ENCODE data around the gene SYT17.

The SYT17 gene

DNA sequence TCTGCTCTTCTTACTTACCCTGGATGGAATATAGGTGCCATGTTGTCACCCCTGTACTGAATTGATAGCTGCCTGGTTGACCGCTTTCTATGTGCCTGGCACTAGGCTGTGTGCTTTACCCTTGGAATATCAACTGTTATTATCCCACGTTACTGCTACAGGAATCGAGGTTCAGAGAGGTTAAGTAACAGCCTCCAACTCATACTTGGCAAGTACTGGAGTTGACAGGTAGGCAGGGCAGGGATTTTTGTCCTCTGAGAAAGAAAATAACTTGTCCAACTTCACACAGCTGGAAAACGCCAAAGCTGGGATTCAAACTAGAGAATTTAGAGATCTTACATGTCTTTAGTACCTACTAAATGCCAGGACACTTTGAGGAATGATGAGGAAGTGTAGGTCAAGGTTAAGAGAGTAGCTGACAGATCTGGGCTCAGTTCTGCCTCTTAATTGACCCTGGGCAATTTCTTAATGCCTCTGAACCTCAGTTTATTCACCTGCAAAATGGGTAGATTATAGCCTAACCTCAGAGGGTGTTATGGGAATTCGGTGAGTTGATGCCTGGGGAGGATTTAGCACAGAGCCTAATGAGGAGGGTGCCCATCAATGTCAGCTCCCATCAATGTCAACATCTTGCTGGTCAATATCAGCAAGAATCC lies 28.5 kb upstream of the SYT17 start:
- DNase-seq = no peak

DNA sequence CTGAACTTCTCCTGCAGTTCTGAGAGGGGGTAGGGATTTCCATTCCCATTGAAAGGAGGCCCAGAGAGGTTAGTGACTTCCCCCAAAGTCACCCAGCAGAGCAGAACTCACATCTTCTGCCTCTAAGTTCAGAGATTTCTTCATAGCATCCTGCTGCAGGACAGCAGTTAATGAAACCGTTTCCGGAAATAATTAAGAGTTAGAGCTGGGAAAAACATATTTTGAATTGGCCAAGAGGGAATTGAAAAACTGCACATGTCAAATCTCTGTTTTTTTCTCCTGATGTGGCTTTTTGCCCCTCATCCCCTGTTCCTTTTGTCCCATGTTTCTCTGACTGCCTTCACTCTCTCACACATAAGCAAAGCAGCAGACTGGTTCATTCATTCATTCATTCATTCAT lies 27.6 kb upstream of the SYT17 start:
- DNase-seq = no peak

DNA sequence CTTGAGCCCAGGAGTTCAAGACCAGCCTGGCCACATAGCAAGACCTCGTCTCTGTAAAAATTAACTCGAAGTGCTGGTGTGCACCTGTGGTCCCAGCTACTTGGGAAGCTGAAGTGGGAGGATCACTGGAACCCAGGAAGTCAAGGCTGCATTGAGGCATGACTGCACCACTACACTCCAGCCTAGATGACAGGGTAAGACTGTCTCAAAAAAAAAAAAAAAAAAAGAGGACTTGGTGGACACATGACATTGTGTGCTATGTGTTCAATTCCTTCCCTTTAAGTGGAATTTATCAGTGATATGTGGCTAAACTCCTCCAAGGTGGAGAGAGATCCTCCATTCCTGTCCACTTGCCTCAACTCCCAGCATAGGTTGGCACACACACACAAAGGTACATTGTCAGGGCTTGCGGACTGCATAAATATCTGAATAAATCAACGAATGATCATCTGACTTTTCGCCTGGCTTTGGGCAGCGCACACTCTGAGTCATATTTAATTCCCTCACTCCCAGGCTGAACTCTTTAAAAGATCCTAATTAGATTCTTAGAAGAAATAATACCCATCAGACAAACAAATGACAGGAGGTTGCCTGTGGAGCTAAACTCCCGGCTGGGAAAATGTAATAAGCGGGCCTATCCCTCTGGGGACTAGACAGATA lies 25.0 kb upstream of the SYT17 start:
- DNase-seq = no peak

DNA sequence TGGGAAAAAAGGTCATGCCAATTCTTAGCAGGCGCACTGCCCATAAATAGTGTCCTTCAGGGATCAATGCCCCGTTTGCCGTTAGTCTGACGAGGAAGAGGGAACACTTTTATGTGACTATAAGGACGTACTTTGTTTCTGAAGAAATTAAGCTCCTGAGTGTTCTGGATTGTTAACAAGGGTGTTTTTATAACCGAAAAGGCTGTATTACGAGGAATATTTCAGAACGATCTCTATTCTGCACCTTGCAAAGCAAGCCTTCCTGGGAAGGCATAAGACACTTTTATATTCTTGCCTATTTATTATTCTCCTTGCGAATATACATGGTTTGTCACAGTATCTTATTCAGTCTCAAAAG lies 24.5 kb upstream of the SYT17 start:
- no peak for DNase-seq

DNA sequence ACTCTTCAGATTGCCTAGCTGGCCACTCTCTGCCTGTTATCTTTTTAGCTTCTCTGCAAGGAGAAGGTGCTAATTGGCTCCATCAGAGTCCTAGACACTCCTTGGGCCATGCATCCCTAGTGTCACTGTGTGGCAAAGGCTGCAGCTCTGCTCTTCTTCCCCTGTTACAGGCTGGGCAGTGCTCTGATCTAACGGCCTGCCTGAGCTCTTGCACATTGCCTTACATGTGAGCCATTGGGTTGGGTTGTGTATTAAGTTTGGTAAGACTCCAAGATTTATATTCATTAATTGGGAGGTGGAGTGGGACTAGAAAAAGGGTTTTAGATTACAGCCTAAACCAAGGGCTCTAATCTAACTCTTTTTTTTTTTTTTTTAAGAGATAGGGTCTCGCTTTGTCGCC lies 23.0 kb upstream of the SYT17 start:
- no peak for DNase-seq

DNA sequence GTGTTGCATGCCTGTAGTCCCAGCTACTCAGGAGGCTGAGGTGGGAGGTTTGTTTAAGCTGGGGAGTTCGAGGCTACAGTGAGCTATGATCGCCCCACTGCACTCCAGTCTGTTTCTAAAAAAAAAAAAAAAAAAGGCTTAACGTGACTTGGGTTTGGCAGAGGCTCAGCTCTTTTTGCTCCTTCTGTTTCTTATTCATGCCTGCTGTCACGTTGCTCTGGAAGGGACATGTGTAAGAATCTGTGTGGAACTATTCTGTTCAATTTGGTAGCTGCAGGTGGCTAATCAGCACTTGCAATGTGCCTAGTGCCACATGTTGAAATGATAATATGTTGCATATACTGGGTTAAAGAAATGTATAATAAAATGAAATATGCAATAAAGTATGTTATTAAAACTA lies 20.9 kb upstream of the SYT17 start:
- peak in 1 of 2 experiments; percentile 31 for DNase-seq

DNA sequence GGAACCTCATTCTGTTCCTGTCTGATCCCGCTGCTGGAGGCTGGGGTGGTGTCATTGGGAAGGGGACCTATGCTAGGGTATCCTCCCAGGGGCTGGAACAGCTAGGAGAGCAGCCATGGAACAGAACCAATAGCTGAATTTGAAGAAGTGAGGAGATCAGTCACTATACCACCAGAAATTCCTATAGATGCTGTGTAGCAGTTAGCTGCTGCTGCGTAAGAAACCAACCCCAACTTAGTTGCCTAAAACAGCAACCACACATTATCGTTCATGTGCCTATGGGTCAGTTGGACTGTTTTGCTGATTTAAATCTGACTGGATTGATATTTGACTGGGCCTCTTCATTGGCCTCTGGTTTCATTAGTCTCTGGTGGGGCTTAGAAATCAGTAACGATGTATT lies 20.4 kb upstream of the SYT17 start:
- DNase-seq = no peak

DNA sequence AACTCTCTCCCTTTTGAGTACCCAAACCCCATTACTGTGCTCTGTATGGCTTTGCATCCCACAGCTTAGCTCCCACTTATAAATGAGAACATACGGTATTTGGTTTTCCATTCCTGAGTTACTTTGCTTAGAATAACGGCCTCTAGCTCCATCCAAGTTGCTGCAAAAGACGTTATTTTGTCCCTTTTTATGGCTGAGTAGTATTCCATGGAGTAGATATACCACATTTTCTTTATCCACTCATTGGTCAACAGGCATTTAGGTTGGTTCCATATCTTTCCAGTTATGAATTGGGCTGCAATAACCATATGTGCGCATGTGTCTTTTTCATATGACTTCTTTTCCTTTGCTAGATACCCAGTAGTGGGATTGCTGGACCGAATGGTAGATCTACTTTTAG lies 19.9 kb upstream of the SYT17 start:
- DNase-seq = no peak

DNA sequence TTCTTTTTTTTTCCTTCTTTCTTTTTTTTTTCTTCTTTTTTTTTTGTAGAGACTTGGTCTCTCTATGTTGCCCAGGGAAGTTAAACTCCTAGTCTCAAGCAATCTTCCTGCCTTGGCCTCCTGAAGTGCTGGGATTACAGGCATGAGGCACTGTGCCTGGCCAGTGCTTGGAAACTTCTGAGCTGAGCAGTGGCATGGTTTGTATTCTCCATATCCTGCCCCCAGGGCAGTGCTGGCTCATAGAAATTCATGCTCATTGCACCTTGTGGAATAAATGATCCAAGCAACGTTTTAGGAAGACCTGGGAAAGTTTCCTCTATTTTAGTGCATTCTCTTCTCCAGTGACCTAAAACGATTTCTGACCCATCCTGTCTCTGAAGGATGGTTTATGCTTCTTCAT lies 16.7 kb upstream of the SYT17 start:
- no peak for DNase-seq

DNA sequence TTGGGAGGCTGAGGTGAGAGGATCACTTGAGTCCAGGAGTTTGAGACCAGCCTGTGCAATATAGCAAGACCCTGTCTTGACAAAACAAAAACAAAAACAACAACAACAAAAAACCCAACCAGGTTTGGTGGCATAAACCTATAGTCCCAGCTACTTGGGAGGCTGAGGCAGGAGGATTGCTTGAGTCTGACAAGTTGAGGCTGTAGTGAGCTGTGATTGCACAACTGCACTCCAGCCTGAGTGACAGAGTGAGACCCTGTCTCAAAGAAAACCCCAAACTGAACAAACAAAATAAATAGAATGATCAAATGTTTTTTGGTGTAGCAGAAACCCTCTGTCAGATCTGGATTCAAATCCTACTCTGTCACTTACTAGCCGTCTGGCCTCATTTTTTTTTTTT lies 16.0 kb upstream of the SYT17 start:
- no peak for DNase-seq

DNA sequence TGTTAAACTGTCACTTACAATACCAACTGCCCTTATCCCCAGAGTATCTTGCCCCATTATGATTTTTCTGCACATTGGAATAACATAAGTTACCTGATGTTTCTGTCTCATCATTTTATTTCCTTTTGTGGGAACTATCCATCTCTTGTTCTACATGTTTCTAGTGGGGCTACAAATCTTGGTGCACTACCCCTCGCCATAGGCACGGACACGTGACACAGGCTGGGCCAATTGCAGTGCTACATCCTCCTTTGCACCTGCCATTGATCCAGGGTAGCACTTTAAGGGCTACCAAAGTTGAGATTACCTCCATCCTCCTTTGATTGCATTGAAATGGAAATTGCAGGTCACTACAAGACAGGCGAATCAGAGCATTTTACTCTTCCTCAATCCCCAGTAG lies 14.2 kb upstream of the SYT17 start:
- peak; percentile 44 to 74 for DNase-seq

DNA sequence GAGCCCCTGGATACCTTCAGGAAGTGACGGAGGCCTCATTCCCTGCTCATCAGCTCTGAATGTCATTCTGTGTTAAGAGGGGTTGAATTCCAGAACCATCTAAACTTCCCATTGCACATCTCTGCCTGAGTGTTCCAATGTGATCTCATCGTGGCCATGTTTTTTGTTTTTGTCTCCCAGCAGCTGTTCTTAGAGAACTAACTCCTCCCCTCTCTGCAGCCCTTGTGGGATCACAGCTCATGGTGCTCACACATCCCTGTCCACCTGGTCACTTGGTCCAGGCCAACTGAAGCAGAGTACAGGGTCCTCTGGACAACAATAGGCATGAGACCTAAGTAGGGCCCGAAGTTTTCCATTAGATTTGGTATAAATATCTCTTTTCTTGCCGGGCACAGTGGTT lies 6.0 kb upstream of the SYT17 start:
- DNase-seq = no peak

DNA sequence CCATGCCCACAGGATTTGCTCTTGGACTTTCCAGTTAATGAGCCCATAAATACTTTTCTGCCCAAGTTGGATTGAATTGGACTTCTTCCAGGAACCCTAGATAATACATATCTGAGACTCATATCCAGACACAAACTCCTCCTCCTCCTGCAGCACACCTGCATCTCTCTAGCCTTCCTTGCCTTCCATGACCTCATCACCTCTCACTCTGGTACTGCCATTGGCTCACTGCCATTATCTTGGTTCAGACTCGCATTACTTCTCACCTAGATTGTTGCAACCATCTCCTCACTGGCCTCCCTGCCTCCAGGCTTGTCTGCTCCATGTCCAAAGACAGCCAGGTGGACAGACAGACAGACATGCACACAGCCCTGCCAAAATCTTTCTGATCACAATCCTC lies 4.8 kb upstream of the SYT17 start:
- no peak for DNase-seq

DNA sequence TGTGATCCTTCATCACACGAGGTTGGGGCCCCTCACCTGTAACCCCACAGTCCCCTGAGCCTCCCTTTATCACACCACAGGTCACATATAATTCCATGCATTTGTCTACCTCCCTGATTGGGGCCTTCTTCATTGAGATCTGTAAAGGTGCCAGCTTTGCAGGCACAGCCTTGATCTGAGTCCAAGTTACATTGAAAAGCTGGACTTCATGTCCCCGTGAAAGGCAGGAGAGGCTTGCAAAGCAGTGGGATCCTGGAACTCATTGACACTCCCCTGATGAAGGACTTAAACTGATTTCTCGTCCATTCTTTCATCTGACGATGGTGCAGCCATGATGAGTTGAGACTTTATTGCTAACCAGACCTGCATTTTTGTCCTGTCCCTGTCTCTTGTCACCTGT lies 3.8 kb upstream of the SYT17 start:
- no peak for DNase-seq

DNA sequence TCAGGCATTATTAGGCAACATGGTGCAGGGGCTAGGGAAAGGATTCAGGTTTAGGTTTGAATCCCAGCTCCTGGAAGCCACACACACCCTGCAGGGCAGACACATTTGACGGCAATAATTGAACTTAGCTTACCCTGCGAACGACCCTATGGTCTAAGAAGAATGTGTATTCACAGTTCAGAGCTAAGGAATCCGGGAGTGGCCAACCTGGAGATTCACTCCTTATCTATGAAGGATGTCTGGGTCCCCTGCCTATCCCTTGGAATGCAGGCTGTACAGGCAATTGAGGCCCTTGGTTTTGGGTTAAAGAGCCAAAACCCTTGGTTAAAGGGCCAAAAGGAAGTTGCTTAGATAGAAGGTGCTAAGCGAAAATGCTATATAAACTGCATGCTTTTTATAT lies 2.9 kb upstream of the SYT17 start:
- DNase-seq = no peak

DNA sequence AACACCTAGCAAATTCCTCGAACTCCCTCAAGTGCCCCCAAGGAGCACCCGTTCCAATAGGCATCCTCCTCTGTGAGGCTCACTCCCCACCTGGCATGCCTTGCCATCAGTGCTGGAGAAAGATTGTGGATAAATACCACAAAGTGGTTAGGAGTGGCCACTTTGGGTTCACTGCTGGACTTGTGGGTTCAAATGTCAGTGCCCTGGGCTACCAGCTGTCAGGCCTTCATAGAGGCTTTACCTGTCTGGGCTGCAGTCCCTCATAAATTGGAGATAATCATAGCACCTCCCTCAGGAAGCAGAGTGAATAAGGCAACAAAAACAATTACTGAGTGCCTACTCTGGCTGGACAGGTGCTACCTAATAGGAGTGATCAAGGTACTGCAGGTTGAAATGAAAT lies 1.5 kb upstream of the SYT17 start:
- DNase-seq = peak in 1 of 2 experiments; percentile 8

DNA sequence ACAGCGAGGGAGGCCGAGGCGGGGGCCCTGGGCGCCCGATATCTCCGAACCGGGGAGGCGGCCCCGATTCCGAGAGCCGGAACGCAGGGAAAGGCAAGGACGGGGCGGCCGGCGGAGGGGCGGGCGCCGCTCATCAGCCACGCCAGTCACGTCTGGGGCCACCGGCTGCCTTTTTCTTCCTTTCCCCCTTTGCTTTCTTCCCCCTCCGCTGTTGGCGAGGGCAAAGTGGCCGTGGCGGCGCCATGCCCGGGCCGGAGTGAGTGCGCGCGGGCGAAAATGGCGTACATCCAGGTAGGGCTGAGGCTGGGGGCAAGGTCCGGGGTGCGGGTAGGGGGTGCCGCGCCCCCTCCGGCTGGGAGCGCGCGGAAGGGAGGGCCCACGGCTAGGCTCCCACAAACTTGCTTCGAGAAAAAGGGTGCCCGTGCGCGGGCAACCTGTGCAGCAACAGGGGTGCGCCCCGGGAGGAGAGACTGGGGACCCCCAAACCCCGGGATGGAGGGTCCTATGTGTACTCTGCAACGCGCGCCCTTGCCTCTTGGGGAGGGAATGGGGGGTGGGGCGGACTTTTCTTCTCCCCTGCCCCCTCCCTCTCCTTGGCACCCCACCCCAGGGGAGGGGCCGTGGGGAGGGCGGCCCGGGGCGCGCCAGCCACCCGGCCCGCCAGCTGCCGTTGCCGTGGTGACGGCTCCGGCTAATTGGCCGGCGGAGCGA lies 486 bp downstream of the SYT17 start:
- peak; percentile 62 to 86 for DNase-seq

DNA sequence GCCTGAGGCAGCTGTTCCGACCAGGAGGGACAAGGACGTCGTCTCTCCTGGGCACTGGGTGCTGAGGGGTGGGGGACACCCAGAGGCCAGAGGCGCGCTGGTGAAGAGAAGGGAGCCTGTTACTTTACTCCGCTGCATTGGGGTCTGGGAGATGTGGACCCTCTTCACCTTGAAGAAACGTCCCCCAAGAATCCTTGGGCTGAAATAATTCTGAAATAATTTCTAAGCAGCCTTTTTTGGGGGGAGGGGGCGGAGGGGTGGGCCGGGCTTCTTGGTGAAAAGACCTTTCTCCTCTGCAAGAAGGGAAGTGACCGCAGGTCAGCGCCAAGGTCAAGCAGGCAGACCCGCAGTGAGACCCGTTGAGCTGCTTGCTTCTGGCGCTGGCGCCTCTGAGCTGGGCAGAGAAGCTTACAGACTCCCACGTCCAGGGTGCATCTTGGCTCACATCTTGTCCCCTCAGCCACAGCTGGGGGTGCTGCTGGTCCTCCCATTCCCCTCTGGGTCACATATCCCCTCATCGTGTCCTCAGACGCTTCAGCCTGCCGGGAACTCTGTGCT lies 1.1 kb downstream of the SYT17 start:
- peak in 1 of 2 experiments; percentile 9 for DNase-seq

DNA sequence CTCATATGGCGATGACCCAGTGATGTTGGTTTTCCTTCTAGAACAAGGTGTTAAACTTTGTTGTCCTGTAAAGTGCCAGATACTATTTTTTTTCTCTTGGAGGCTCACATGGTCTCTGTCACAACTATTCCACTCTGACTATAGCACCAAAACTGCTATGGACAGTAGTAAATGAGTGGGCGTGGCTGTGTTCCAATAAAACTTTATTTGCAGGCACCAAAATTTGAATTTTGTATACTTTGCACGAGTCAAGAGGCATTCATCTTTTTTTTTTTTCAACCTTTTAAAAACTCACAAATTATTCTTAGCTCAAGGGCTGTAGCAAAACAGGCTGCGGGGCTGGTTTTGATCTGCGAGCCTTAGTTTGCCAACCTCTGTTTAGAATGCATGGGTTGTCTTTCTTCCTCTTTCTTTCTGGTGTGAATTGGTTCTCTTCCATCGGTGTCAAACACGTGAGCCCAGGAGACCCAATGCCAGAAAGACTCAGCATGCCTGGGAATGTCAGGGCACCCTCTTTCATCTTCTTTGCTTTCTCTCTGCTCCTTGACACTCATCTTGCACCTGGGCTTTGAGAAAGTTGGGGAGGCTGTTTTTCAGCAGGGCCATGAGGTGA lies 2.1 kb downstream of the SYT17 start:
- no peak for DNase-seq

DNA sequence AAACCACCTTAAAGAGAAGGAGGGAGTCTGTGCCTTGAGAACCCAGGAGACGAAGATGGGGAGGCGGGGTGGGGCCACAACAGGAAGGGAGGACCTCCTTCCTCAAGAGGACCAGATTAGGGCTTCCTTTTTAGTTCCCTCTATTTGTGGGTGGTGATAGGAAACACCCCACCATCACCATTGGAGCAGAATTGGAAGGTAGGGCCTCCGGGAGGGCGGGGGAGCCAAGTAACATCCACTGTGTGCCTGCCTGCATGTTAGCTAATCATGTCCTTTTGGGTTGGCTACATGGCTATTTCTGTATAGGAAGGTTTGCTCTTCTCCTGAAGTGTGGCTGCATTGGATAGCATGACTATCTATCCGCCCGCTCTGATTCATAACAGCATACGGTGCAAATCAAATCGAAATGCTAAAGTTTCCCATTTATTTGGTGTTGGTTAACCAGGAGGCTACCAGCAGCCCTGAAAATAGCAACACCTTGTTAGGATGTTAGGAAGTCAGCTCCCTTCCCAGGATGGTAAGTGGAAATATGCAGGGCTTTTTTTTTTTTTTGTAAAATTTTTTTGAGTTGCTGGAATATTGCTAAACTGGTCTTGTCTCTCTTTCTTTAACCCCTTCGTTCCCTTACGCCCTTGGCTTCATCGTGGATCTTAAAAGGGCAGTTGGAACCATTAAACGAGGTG lies 4.2 kb downstream of the SYT17 start:
- no peak for DNase-seq

DNA sequence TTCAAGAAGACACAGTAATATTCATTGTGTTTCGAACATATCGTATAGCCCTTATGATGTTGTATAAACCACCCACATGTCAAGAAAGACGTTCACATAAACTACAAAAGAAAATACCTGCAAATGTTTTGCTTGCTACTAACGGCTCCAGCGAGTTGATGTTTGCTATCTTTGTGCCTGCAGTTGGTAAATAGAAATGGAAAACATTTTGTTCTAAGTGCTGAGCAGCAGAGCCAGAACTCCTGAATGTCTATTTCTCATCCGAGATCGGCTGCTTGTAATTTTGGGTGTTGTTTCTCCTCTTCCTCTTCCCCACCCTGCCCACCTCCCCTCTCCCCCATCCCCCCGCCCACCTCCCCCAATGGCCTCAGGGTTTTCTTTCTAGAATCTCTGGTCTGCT lies 5.0 kb downstream of the SYT17 start:
- DNase-seq = no peak

DNA sequence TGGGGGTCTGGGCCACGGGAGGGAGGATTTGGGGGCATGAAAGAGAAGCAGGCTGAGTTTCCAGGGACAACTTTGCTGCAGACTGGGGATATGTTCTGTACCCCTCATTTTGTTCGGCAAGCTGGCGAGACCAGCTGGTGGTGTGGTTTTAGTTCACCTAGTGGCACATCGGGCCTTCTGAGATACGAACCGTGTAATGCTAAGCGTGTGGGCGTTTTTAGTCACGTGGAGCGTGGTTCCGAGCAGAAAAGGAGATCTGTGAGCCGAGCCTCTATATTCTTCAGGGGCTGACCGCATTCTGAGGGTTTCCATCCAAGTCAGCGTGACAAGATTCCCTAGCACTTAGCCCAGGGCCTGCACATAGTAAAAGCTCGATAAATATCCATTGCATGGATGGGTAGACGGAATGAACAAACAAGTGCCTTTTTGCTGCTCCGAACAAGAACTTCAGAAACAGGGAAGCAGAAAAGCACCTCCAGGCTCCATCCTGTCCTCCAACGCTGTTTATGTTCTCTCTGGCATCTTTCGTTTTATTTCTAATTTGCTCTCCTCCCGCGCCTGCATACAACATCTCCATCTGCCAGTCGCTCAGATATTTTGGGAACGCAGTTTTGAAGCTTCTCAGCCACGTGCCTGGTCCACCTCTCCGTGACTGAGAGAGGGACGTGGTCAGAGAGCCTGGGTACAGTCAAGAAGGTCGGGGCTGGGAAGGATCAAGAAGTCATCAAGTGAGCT lies 5.8 kb downstream of the SYT17 start:
- peak in 1 of 2 experiments; percentile 52 for DNase-seq

Data from NCI-H524 (cell line).